ENCODE measurements around the gene ST3GAL3.

The ST3GAL3 gene

GRCh38 chr1:43978551-43979260, 271.4 kb downstream of the ST3GAL3 start, which contains the start of gene B4GALT2:
Gene B4GALT2 (plus strand): TSS chr1:43979210. CDS start chr1:43981161, 1,951 bp downstream.
- peak in 23 of 56 donors; percentile 9 to 68 (median 43) for DNase-seq

GRCh38 chr1:43979261-43979527, 271.9 kb downstream of the ST3GAL3 start:
- peak in 1 of 56 donors; percentile 36 for DNase-seq

- peak in 20 of 56 donors; percentile 14 to 61 (median 35) for DNase-seq
Observed at GRCh38 chr1:43979528-43980254, 272.4 kb downstream of the ST3GAL3 start.

- no peak for DNase-seq
Observed at GRCh38 chr1:43980255-43981134, 273.2 kb downstream of the ST3GAL3 start.

All from amygdala (tissue), 56 donors.